Activated CD4-positive, alpha-beta memory T cell treated with anti-CD3 and anti-CD28 coated beads, Interleukin-2, amount 10 ng/mL, durations not matched to agents 7 days and 5 days (primary cell): Measurements from ENCODE around the gene TAX1BP3. TPM values are rescaled to one million over a fixed set of nuclear protein-coding genes. Genes with fewer than 3 reads are reported as not detected.
"Not testable (repeated sequence)": the region's sequence is repeated elsewhere in the genome, so short reads cannot be mapped to it uniquely, and the experiment has no call there.

Experiments used
- CTCF ChIA-PET: fragments of 350-600 bp; sonication (Branson Sonifier 250); formaldehyde crosslinking; loops from one replicate; lab custom pipeline; 2021; ENCODE audit warnings: antibody characterized with exemption, inconsistent platforms; lab: Charles Lee
- POLR2A ChIA-PET: fragments of 350-600 bp; sonication (Branson Sonifier 250); formaldehyde crosslinking; loops from one replicate; lab custom pipeline; 2021; ENCODE audit warnings: antibody characterized with exemption; lab: Charles Lee
- DNase-seq: peaks from one replicate; pipeline ENCODE4 v3.0.0-alpha.2; 2020
- H3K27ac Mint-ChIP-seq: one replicate; pipeline ENCODE4 v1.8.0; 2021; ENCODE audit warnings: mild to moderate bottlenecking, mixed read lengths
- H3K27me3 Mint-ChIP-seq: one replicate; pipeline ENCODE4 v1.8.0; 2021; ENCODE audit warnings: mixed read lengths
- H3K36me3 Mint-ChIP-seq: one replicate; pipeline ENCODE4 v1.8.0; 2021; ENCODE audit warnings: low read depth, mixed read lengths
- H3K4me1 Mint-ChIP-seq: one replicate; pipeline ENCODE4 v1.8.0; 2021; ENCODE audit warnings: mixed read lengths
- H3K4me3 Mint-ChIP-seq: one replicate; pipeline ENCODE4 v1.8.0; 2021; ENCODE audit warnings: mild to moderate bottlenecking, mixed read lengths
- H3K9me3 Mint-ChIP-seq: one replicate; pipeline ENCODE4 v1.8.0; 2021; ENCODE audit warnings: mixed read lengths
- total RNA-seq, 2 experiments: library from RNA; stranded (reverse); gene quantifications; one replicate each; pipeline ENCODE4 v1.2.3, GENCODE V29; 2021

The TAX1BP3 gene, protein sequence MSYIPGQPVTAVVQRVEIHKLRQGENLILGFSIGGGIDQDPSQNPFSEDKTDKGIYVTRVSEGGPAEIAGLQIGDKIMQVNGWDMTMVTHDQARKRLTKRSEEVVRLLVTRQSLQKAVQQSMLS
- total RNA-seq = 10 to 100 TPM; 23.2 to 25.0 TPM

DNA sequence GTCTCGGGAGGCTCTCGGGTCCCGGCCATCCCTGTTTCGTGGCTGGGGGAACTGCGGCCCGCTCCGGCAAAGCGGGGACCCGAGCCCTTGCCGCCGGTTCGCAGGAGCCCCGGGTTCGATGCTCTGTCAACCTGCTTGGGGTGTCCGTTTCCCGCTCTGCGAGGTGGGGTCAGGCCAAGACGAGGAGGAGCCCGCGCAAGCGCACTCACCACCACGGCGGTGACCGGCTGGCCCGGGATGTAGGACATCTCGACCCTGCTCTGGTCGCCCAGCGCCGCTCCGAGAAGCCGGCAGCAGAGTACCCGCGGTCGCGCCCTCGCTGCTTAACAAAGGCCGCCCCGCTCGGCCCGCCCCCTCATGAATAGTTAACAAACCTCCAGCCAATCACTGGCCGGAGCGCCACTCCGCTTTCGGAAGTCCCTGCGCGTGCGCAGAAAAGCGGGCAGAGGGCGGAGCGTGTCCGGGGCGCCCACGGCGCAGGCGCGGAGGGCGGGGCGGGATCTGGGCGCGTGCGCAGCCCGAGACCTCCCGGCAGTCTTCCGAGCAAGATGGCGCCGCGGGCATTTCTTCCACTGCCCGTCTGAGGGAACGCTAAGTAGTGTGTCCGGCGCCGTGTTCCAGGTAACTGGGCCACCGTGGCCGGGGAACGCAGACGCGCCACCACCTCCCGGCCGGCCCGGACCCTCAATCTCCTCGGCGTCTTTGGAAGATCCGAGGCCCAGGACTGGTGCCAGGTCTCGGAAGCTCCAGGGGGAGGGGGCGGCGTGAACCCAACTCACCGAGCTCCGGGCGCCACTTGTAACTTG, at the start of gene TAX1BP3, which contains the start of gene EMC6:
Gene TAX1BP3 (minus strand): TSS at position 300 of the 806 bp plus-strand sequence. CDS start 52 bp downstream, at position 248.
Gene EMC6 (plus strand): TSS at position 534 of the 806 bp plus-strand sequence. CDS start 335 bp downstream, outside the sequence.
- Mint-ChIP-seq H3K36me3 (peaks cover 16% of the 10 kb centered on the region), H3K27me3 (no peaks in the 10 kb centered on the region), H3K27ac (peak within 1 kb of the TSS; percentile 76), H3K4me1 (peaks cover 31% of the 10 kb centered on the region), H3K4me3 (peak within 1 kb of the TSS; percentile 96), H3K9me3 (no peaks in the 10 kb centered on the region)
- POLR2A ChIA-PET = interaction anchor here (0.6 to 3.1 kb wide), 8 partner anchors 9 to 55 kb away, joined by 3 to 16 read pairs (median 4); partner anchors contain the start of genes CTNS, HASPIN, P2RX5 and SHPK
- CTCF ChIA-PET = interaction anchor here (0.7 to 1.0 kb wide), 2 partner anchors 14 to 159 kb away, joined by 3 read pairs; no protein-coding TSS in a partner anchor
- DNase-seq = peak; percentile 99

DNA sequence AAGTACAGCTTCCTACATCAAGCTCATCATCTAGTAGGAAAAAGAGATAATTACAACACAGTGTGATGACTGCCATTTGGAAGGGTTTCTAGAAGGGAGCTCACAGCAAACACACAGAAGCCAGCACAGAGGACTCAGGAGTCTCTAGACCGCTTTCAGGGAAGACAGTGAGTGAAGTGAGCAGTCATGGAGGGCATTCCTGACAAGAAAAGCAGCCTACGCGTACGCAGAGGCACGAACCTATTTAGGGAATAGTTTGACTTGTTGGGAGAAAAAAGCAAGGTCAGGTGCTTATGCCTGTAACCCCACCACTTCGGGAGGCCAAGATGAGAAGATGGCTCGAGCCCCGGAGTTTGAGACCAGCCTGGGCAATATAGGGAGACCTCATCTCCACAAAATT, 46.9 kb upstream of the TAX1BP3 start:
- ChIA-PET CTCF (interaction anchor here (1.5 kb wide), 1 partner anchor 33 kb away, joined by 4 read pairs; no protein-coding TSS in a partner anchor), POLR2A (interaction anchor here (1.0 to 1.2 kb wide), 2 partner anchors 20 to 36 kb away, joined by 3 to 4 read pairs; partner anchors contain the start of gene P2RX5)
- peaks cover 53% of the 10 kb centered on the region for H3K4me1 Mint-ChIP-seq
- no peak for DNase-seq
- H3K9me3 Mint-ChIP-seq = no peaks in the 10 kb centered on the region
- H3K27ac Mint-ChIP-seq = no peak overlapping the region
- no peak overlapping the region for H3K4me3 Mint-ChIP-seq
- peaks cover 71% of the 10 kb centered on the region for H3K36me3 Mint-ChIP-seq
- no peaks in the 10 kb centered on the region for H3K27me3 Mint-ChIP-seq

DNA sequence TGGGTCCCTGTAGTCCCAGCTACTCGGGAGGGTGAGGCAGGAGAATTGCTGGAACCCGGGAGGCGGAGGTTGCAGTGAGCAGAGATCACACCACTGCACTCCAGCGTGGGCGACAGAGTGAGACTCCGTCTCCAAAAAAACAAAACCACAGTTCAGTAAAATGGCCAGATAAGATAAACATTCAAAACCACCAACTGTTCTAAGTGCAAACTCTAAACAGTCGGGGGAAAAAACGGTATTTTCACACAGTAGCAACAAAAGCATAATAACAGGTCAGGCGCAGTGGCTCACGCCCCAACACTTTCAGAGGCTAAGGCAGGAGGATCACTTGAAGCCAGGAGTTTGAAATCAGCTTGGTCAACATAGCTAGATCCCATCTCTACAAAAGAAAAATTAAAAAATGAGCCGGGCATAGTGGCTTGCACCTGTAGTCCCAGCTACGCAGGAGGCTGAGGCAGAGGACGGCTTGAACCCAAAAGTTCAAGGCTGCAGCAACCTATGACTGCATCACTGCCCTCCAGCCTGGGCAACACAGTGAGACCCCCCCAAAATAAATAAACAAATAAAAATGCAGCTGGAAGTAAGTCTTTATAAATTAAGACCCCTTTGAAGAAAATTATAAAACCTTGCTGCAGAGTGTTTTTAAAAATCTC, 44.6 kb upstream of the TAX1BP3 start:
- Mint-ChIP-seq H3K27ac (peak overlapping the region; percentile 97), H3K36me3 (peaks cover 58% of the 10 kb centered on the region), H3K9me3 (no peaks in the 10 kb centered on the region), H3K4me3 (no peak overlapping the region), H3K27me3 (no peaks in the 10 kb centered on the region), H3K4me1 (peaks cover 60% of the 10 kb centered on the region)
- ChIA-PET CTCF (interaction anchor here (0.6 to 1.2 kb wide), 3 partner anchors 9 to 30 kb away, joined by 3 read pairs; no protein-coding TSS in a partner anchor), POLR2A (interaction anchor here (1.2 to 8.4 kb wide), 4 partner anchors 10 to 430 kb away, joined by 3 to 74 read pairs (median 8); partner anchors contain the start of genes CYB5D2, HASPIN, P2RX5 and ZZEF1)
- DNase-seq = no peak

DNA sequence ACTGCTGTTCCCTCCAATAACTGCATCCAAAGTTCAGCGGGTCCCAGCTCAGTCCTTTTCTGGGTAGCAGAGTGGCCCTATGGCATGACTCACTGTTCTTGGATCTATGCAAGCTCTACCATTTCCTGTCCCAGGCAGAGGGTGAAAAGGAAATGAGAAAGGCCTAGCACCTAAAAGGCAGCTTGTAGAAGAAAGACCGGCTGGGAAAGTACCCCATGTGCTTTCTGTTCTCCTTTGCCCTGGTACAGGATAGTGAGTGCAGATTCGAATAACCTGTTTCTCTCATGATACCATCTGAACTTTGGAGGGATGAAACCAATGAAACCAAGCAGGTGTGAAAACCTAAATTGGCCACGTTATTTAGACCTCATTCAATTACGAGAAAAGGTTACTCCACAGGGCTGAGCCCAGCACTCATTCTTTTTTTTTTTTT, 42.6 kb upstream of the TAX1BP3 start:
- H3K4me1 Mint-ChIP-seq = peaks cover 59% of the 10 kb centered on the region
- DNase-seq = peak; percentile 82
- CTCF ChIA-PET = interaction anchor here (0.7 to 1.8 kb wide), 14 partner anchors 9 to 1238 kb away, joined by 3 to 18 read pairs (median 5); partner anchors contain the start of genes CTNS, HASPIN, NCBP3 and PFN1

DNA sequence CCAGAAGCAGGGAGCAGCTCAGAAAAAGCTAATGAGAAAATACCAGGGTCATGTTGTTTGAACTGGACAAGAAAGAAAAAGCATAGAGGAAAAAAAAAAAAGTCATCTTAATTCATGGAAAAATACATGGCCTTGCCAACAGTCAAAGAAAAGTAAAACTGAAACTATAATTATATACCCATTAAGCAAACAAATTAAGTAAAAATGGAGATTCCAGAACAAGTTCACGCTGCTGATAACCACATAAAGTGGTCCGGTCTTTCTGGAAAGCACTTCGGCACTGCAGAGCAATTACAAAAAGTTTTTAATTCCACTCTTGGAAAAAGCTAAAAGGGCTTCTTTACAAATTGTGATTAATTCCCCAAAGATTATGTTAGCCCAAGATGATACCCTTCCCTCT, 40.0 kb upstream of the TAX1BP3 start:
- Mint-ChIP-seq H3K36me3 (peaks cover 27% of the 10 kb centered on the region), H3K27ac (no peak overlapping the region), H3K4me3 (no peak overlapping the region), H3K9me3 (no peaks in the 10 kb centered on the region), H3K4me1 (peaks cover 50% of the 10 kb centered on the region), H3K27me3 (no peaks in the 10 kb centered on the region)
- DNase-seq = no peak
- POLR2A ChIA-PET = interaction anchor here (1.9 to 8.4 kb wide), 2 partner anchors 13 to 15 kb away, joined by 8 to 74 read pairs; partner anchors contain the start of genes HASPIN and P2RX5
- CTCF ChIA-PET = interaction anchor here (0.7 to 1.8 kb wide), 3 partner anchors 13 to 27 kb away, joined by 3 to 6 read pairs (median 4); no protein-coding TSS in a partner anchor

More for the DNA sequence above, 42.6 kb upstream of the TAX1BP3 start:
- H3K4me3 Mint-ChIP-seq = peak overlapping the region; percentile 68
- H3K36me3 Mint-ChIP-seq = peaks cover 38% of the 10 kb centered on the region
- POLR2A ChIA-PET = interaction anchor here (0.6 to 8.4 kb wide), 16 partner anchors 8 to 918 kb away, joined by 3 to 74 read pairs (median 4); partner anchors contain the start of genes ATP2A3, CTNS, EMC6 and HASPIN
- H3K9me3 Mint-ChIP-seq = no peaks in the 10 kb centered on the region
- peak overlapping the region; percentile 97 for H3K27ac Mint-ChIP-seq
- H3K27me3 Mint-ChIP-seq = no peaks in the 10 kb centered on the region

DNA sequence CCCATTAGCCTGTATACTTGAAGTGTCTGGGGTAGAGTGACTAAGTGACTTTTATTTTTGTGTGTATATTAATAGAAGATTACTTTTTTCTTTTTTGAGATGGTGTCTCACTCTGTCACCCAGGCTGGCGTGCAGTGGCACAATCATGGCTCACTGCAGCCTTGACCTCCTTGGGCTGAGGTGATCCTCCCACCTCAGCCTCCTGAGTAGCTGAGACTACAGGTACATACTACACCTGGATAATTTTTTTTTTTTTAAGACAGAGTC, 37.3 kb upstream of the TAX1BP3 start:
- POLR2A ChIA-PET = interaction anchor here (1.5 kb wide), 1 partner anchor 9 kb away, joined by 5 read pairs; the partner anchor contains the start of gene P2RX5
- DNase-seq, CTCF ChIA-PET, H3K27me3 Mint-ChIP-seq, H3K4me3 Mint-ChIP-seq, H3K9me3 Mint-ChIP-seq, H3K27ac Mint-ChIP-seq: not testable (repeated sequence)
- Mint-ChIP-seq H3K36me3 (peaks cover 27% of the 10 kb centered on the region), H3K4me1 (peaks cover 25% of the 10 kb centered on the region)

DNA sequence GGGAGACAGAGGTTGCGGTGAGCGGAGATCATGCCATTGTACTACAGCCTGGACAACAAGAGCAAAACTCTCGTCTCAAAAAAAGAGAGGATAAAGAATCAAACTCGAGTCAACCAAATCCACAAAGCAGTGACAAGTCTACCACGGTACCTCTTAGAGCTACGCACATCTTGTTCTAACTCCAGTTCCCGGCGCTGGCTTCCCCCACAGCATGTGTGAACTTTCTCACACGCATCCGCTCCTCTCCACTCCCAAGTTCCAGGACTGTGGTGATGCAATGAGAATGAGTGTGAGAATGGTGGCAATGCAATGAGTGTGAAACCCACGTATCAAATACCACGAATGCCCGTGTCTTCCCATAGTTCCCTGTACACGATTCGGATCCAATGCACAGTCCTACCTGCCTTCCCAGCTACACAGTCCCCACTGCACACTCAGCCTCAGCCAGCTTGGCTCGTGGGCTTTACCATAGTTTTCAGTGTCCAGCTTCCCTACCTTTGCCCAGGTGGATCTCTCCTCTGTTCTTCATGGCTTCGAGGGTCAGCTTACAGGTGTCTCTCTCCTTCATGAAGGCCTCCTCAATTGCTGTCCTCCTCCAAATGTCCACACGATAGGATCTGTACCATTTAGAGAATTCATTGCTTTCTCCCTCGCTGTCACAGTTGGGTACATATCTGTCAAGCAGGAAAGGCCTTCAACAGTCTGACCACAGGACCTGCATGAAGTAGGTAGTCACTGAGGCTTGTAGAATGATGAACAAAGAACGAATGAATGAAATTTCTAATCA, 36.7 kb upstream of the TAX1BP3 start:
- Mint-ChIP-seq H3K27me3 (no peaks in the 10 kb centered on the region), H3K27ac (no peak overlapping the region), H3K4me3 (no peak overlapping the region), H3K9me3 (peaks cover 2% of the 10 kb centered on the region), H3K36me3 (peaks cover 28% of the 10 kb centered on the region), H3K4me1 (peaks cover 21% of the 10 kb centered on the region)
- CTCF ChIA-PET = no interaction called here
- POLR2A ChIA-PET = interaction anchor here (1.5 kb wide), 1 partner anchor 9 kb away, joined by 5 read pairs; the partner anchor contains the start of gene P2RX5
- DNase-seq = no peak

DNA sequence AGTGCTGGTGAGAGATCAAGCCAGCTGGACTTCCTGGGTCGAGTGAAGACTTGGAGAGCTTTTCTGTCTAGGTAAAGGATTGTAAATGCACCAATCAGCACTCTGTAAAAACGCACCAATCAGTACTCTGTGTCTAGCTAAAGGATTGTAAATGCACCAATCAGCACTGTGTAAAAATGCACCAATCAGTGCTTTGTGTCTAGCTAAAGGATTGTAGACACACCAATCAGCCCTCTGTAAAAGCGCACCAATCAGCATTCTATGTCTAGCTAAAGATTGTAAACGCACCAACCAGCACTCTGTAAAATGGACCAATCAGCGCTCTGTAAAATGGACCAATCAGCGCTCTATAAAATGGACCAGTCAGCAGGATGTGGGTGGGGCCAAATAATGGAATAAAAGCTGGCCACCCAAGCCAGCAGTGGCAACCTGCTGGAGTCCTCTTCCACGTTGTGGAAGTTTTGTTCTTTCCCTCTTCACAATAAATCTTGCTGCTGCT, 33.7 kb upstream of the TAX1BP3 start:
- not testable (repeated sequence) for H3K27me3 Mint-ChIP-seq, H3K27ac Mint-ChIP-seq, H3K4me1 Mint-ChIP-seq, DNase-seq, H3K4me3 Mint-ChIP-seq, H3K9me3 Mint-ChIP-seq
- POLR2A ChIA-PET = interaction anchor here (0.8 kb wide), 1 partner anchor 9 kb away, joined by 4 read pairs; no protein-coding TSS in a partner anchor
- CTCF ChIA-PET = interaction anchor here (1.1 to 1.4 kb wide), 2 partner anchors 9 to 144 kb away, joined by 3 read pairs; partner anchors contain the start of gene NCBP3
- peaks cover 25% of the 10 kb centered on the region for H3K36me3 Mint-ChIP-seq

DNA sequence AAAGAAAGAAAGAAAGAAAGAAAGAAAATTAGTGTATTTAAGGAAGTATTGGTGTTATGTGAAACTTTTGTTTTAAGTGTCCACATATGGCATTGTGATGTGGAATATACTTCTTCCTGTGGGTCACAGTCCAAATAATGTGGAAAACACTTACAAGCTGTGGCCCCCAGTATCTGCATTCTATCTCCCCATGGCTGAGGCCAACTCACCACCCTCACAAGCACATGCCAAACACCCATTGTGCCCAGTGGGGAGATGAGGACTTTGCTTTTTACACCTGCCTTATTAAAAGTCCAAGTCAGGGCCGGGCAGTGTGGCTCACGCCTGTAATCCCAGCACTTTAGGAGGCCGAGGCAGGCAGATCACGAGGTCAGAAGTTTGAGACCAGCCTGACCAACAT, 31.6 kb upstream of the TAX1BP3 start:
- ChIA-PET POLR2A (no interaction called here), CTCF (no interaction called here)
- H3K4me3 Mint-ChIP-seq = no peak overlapping the region
- DNase-seq = no peak
- peaks cover 22% of the 10 kb centered on the region for H3K36me3 Mint-ChIP-seq
- no peaks in the 10 kb centered on the region for H3K27me3 Mint-ChIP-seq
- H3K9me3 Mint-ChIP-seq = peaks cover 2% of the 10 kb centered on the region
- H3K4me1 Mint-ChIP-seq = peaks cover 9% of the 10 kb centered on the region
- no peak overlapping the region for H3K27ac Mint-ChIP-seq

DNA sequence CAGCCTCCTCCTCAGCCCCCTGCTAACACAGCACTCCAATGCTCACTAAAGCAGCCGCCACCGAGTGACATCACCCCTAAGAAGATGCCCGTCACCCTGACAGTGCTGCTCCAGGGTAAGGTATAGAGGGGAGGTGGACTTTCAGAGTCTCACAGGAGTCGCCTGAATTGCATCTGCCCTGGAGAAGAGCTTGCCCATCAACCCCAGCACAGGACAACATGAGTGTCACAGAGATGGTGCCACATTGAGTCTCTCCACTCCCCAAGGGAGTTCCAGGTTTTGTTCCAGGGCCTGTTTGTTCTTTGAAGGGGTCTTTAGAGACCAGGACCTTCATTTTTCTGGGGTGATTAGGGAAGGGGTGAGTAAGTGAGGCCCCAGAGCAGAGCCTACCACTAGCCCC, 29.8 kb upstream of the TAX1BP3 start:
- peaks cover 2% of the 10 kb centered on the region for H3K9me3 Mint-ChIP-seq
- H3K36me3 Mint-ChIP-seq = peaks cover 22% of the 10 kb centered on the region
- no peak overlapping the region for H3K4me3 Mint-ChIP-seq
- ChIA-PET POLR2A (interaction anchor here (5.8 kb wide), 1 partner anchor 12 kb away, joined by 74 read pairs; no protein-coding TSS in a partner anchor), CTCF (no interaction called here)
- no peak overlapping the region for H3K27ac Mint-ChIP-seq
- H3K4me1 Mint-ChIP-seq = peaks cover 25% of the 10 kb centered on the region
- no peaks in the 10 kb centered on the region for H3K27me3 Mint-ChIP-seq
- DNase-seq = no peak

DNA sequence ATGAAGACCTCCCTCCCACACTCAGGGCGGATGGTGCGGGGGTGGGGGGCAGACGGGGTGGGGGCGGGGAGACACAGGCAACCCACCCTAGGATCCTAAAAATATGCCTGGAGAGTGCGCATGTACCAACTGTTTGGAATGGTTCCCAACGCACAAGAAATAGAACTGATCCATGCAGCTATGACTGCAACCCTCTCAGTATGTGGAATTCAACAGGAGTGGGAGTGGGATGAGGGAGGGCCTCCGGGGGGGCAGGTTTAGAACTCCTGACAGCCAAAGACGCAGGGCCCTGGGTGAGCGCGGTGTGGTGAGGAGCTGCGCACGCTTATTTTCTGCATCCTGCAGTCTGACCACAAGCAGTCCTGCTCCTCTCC, 28.7 kb upstream of the TAX1BP3 start:
- H3K9me3 Mint-ChIP-seq = no peaks in the 10 kb centered on the region
- H3K27ac Mint-ChIP-seq = no peak overlapping the region
- no peak overlapping the region for H3K4me3 Mint-ChIP-seq
- CTCF ChIA-PET = no interaction called here
- no peaks in the 10 kb centered on the region for H3K27me3 Mint-ChIP-seq
- peaks cover 13% of the 10 kb centered on the region for H3K36me3 Mint-ChIP-seq
- POLR2A ChIA-PET = interaction anchor here (1.5 to 5.8 kb wide), 3 partner anchors 13 to 53 kb away, joined by 7 to 74 read pairs (median 29); partner anchors contain the start of gene HASPIN
- no peak for DNase-seq
- peaks cover 28% of the 10 kb centered on the region for H3K4me1 Mint-ChIP-seq
